ENCODE data around the gene POLR2E. TPM values are rescaled to one million over a fixed set of nuclear protein-coding genes. Genes with fewer than 3 reads are reported as not detected.

The POLR2E gene
- total RNA-seq, 1 experiment from 2014 or later: 183 TPM

DNA sequence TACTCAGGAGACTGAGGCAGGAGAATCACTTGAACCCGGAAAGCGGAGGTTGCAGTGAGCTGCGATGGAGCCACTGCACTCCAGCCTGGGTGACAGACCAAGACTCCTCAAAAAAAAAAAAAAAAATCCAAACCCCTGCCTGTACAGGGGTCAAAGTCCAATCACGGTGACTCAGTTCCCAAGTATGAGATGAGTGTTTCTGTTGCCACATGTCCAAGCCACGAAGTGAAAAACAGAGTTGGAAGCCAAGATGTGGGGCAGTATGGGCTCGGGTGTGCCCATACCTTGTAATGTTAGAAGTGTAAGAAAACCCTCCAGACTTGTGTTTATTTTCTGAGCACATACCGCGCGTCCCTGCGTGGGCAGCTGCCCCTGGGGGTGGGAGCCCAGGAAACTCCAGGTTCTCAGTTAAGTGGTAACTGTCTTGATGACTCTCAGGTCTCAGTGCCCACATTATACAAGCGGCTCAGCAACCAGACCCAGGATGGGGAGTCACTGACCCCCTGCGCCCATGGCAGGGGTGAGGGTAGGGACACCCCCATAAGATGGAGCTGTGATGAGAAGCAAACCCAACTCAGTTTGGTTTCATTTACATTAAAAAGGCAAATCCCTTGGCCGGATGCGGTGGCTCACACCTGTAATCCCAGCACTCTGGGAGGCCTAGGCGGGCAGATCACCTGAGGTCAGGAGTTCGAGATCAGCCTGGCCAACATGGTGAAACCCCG lies 7.4 kb upstream of the POLR2E start:
- Histone ChIP-seq H3K9me3 (replicated peaks) (no peaks in the 10 kb centered on the region), H3K27ac (peak overlapping the region; percentile 58; the same call in 1 of the 2 replicates), H3K4me1 (peaks cover 11% of the 10 kb centered on the region), H3K27me3 (no peaks in the 10 kb centered on the region), H3K36me3 (peaks cover 4% of the 10 kb centered on the region), H3K4me3 (no peak overlapping the region)
- peak; percentile 70 to 74 for DNase-seq

DNA sequence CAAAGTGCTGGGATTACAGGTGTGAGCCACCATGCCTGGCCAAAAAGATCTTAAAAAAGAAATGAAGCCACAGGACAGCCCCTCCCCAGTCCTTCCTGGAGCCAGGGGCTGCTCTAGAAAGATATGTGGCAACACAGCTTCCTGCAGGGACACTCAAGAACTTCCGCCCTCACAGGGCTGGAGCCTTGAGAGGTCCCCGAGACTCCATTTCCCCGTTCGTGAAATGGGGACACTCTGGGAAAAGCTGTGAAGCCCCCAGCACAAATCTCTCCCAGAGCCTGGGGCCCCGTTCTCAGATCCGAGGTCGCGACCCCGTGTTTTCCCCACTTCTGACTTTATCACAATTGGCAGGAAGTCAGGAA lies 6.1 kb upstream of the POLR2E start:
- H3K9me3 ChIP-seq (replicated peaks): no peaks in the 10 kb centered on the region
- no peaks in the 10 kb centered on the region for H3K27me3 ChIP-seq
- no peaks in the 10 kb centered on the region for H3K36me3 ChIP-seq
- H3K4me1 ChIP-seq: peaks cover 11% of the 10 kb centered on the region
- H3K27ac ChIP-seq: peak overlapping the region; percentile 58
- DNase-seq: no peak
- peak overlapping the region; percentile 20 for H3K4me3 ChIP-seq

DNA sequence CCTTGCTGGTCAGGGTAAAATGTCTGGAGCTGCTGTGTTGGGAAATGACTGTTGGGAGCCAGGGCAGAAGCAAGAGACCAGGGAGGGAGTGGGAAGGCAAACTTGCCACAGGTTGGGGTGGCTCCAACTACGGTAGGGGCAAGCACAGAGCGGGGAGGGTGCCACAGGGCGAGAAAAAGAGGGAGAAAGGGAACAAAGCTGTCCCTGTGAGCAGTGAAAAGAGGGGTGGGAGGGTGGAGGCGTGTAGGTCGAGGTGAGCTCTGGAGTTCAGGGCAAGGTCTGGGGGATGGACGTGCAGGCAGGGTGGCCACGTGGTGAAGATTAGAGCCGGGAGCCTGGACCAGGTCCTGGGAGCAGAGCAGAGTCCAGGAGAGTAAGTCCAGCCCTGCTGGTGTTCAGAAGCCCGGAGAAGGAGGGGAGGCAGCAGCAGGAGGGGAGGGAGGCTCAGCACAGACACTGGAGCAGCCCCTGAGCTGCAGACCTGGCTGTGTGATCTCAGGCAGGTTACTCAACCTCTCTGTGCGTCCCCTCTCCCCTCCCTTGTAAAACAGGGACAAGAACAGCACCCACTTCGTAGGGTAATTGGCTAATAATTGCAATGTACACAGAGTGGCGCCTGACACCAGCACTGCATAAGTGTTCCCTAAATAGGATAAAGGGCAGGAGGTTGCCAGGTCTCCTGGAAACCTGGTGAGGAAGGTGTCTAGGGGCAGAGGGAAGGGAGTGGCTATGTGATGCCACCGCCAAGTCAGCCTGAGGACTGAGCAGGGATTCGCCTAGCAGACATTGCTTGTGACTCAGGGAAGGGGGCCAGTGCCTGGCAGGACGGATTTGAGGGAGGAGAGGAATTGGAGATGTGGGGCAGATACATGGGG lies 3.2 kb upstream of the POLR2E start:
- H3K4me1 ChIP-seq: peaks cover 9% of the 10 kb centered on the region
- H3K27me3 ChIP-seq: no peaks in the 10 kb centered on the region
- H3K27ac ChIP-seq: no peak overlapping the region
- no peak overlapping the region for H3K4me3 ChIP-seq
- no peak for DNase-seq
- H3K36me3 ChIP-seq: peaks cover 3% of the 10 kb centered on the region; the same call in 1 of the 2 replicates
- H3K9me3 ChIP-seq (replicated peaks): no peaks in the 10 kb centered on the region

DNA sequence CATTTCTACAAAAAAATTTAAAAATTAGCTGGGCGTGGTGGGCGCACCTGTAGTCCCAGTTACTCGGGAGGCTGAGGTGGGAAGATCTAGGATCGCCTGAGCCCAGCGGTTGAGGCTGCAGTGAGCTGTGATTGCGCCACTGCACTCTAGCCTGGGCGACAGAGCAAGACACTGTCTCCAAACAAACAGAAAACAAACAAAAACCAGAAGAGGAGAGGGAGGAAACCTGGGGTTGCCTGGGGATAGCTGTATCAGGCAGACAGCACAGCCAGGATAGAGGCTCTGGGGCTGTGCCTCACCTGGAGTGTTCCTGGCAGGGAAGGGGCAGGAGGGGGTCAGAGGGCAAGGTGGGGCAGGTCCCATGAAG lies 2.6 kb upstream of the POLR2E start:
- H3K4me3 ChIP-seq: no peak overlapping the region
- H3K27ac ChIP-seq: no peak overlapping the region
- peaks cover 6% of the 10 kb centered on the region; the same call in 1 of the 2 replicates for H3K36me3 ChIP-seq

DNA sequence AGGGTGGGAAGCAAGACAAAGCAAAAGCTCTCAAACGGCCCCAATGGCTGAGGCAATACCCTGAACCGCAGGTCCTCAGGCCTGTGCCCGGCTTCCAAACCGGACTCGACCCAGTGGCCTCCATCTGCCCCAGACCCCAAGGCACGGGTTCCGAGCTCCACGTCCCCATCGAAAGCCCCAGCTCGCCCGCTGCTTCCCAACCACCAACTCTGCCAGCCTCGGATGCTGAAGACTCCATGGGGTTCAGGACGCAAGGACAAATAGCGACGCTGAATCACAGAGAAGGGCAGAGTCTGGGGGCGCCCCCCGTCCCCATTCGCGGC lies 559 bp downstream of the POLR2E start:
- H3K4me1 ChIP-seq: no peaks in the 10 kb centered on the region
- H3K27ac ChIP-seq: peak overlapping the region; percentile 28; the same call in 1 of the 2 replicates
- H3K36me3 ChIP-seq: peaks cover 23% of the 10 kb centered on the region
- no peaks in the 10 kb centered on the region for H3K9me3 ChIP-seq (replicated peaks)
- DNase-seq: no peak
- H3K4me3 ChIP-seq: peak overlapping the region; percentile 74
- H3K27me3 ChIP-seq: no peaks in the 10 kb centered on the region

More for the DNA sequence above, 2.6 kb upstream of the POLR2E start:
- H3K27me3 ChIP-seq: no peaks in the 10 kb centered on the region
- no peaks in the 10 kb centered on the region for H3K9me3 ChIP-seq (replicated peaks)
- no peak for DNase-seq
- peaks cover 7% of the 10 kb centered on the region for H3K4me1 ChIP-seq

DNA sequence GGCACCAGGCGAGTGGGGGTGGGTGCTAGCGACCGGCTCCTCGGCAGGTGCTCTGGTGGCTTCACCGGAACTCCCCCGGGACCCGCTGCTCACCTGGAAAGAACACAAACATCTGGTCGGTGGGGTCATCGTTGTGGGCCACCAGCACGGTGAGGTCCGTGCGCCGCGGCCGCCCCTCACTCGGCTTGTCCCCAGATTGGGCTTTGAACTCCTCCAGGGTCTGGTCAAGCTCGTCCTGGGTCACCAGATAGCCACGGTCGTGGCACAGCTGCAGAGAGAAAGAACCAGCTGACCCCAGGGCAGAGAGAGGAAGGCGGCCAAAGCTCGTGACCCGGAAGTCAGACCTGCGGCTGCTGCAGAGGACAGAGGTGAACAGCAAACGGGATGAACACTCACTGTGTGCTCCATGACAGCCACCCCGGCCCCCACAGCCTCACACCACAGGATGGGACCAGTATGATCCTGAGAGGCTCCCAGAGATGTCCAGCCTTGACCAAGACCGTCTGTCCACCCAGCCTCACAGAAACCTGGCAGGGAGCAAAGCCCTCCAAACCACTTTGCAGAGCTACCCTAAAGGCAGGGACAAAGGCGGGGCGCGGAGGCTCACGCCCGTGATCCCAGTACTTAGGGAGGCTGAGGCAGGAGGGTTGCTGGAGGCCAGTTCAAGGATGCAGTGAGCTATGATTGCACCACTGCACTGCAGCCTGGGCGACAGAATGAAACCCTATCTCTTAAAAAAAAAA lies 1.2 kb downstream of the POLR2E start:
- H3K27me3 ChIP-seq: no peaks in the 10 kb centered on the region
- H3K36me3 ChIP-seq: peaks cover 23% of the 10 kb centered on the region
- no peak overlapping the region for H3K27ac ChIP-seq
- H3K9me3 ChIP-seq (replicated peaks): no peaks in the 10 kb centered on the region
- H3K4me1 ChIP-seq: no peaks in the 10 kb centered on the region
- peak overlapping the region; percentile 74 for H3K4me3 ChIP-seq
- DNase-seq: no peak

DNA sequence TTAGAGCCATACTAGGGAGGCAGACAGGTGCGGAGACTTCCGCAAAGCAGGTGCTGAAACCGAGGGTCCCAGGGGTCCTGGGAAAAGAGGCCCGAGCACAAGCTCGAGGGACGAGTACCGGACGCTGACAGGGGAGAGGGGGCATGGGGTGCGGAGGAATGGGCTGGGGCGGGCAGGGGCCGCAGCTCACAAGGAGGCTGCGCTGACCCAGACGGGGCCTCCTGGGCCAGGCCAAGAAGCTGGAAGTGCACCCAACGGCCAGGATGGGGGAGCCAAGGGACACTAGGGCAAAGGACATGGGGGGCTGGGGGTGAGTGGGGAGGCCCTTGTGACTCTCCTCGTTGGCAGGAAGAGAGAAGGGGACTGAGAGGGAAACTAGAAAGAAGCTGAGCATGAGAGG lies 1.8 kb downstream of the POLR2E start:
- no peak for DNase-seq
- Histone ChIP-seq H3K27me3 (no peaks in the 10 kb centered on the region), H3K27ac (no peak overlapping the region), H3K4me1 (no peaks in the 10 kb centered on the region), H3K36me3 (peaks cover 24% of the 10 kb centered on the region), H3K9me3 (replicated peaks) (no peaks in the 10 kb centered on the region), H3K4me3 (no peak overlapping the region)

DNA sequence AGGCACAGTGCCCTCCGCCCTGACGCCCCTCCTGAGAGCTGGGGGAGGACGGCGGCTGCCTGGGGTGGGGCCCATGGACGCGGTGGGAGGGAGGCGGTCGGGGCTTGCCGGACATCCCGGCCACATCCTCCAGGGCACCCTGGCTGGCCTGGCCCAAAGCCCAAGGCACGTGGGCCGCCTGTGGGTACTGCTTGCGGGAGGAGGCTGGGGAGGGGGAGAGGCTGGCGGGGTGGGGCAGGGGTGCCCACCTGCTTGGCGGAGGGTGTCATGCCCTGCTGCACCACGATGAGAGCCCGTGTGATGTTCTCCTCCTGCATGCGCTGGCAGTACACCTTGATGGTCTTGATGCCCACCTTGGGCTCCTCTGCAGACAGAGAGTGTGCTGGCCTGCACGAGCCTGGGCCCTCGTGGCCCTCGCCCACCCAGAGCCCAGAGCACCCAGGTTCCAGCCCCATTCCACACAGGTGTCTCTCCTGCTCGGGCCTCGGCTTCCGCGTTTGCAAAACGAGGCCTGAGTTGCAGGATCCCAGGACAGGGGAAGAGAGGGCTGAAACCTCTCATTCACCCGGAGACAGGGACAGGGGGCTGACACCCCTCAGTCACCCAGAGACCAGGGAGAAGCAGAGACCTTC lies 3.5 kb downstream of the POLR2E start:
- no peak for DNase-seq
- Histone ChIP-seq H3K9me3 (replicated peaks) (no peaks in the 10 kb centered on the region), H3K4me1 (peaks cover under 1% of the 10 kb centered on the region; the same call in 1 of the 2 replicates), H3K36me3 (peaks cover 33% of the 10 kb centered on the region), H3K27ac (no peak overlapping the region), H3K4me3 (no peak overlapping the region), H3K27me3 (no peaks in the 10 kb centered on the region)

DNA sequence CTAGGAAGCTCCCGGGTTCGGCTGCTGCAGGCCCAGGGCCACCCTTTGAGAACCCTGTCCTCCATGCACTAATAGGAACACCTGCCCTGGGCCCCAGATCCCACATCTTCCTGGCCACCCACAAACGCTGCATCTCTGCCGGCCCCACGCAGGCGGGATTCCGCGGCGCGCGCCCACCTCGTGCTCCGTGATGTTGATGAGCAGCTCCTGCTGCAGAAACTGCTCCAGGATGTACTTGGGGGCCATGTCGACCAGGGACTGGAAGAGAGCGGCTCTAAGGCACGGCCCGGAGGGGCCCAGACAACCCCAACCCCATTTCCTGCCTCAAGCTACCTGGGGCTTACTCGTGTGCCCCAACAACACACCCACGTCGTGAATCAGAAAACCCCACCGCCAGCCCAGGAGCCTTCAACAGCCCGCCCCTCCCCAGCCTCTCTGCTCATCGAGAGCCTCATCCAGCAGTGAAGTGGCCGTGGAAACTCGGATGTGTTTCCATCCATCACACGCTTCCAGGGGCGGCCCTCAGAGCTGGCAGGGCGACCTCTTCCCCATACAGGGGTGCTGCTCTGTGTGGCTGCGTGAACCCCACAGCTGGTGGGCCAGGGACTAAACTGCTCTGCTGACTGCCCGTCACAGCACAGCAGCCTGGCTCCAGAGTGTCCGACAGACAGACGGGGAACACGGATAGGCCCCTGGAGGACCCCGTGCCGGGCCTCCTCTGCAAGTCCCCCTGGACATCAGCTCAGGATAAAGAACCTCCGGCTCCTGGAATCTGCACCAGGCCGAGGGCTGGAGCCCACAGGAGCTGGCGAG lies 4.2 kb downstream of the POLR2E start:
- Histone ChIP-seq H3K4me3 (no peak overlapping the region), H3K36me3 (peaks cover 33% of the 10 kb centered on the region), H3K9me3 (replicated peaks) (no peaks in the 10 kb centered on the region), H3K4me1 (peaks cover 7% of the 10 kb centered on the region; the same call in 1 of the 2 replicates), H3K27ac (no peak overlapping the region), H3K27me3 (no peaks in the 10 kb centered on the region)
- DNase-seq: no peak

DNA sequence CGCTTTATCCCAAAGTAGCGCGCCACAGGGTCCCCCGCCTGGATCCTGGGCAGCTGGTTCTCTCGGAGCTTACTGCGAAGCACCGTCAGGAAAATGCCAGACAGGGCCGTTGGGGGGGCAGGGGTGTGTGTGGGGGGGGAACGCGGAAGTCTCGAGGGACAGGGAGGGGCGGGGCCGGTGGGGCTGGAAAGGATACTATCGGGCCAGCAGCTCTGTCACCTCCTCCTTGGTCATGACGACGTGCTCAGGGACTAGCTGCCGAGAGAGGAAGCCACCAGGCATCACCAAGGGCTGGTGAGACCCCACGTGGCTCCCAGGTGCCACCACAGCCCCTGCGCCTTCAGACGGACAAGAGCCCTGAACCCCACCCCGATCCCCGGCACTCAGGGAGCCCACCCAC lies 5.3 kb downstream of the POLR2E start:
- H3K4me1 ChIP-seq: peaks cover 8% of the 10 kb centered on the region; the same call in 1 of the 2 replicates
- H3K4me3 ChIP-seq: no peak overlapping the region
- DNase-seq: no peak
- no peaks in the 10 kb centered on the region for H3K27me3 ChIP-seq
- no peak overlapping the region for H3K27ac ChIP-seq
- peaks cover 33% of the 10 kb centered on the region for H3K36me3 ChIP-seq
- H3K9me3 ChIP-seq (replicated peaks): no peaks in the 10 kb centered on the region

DNA sequence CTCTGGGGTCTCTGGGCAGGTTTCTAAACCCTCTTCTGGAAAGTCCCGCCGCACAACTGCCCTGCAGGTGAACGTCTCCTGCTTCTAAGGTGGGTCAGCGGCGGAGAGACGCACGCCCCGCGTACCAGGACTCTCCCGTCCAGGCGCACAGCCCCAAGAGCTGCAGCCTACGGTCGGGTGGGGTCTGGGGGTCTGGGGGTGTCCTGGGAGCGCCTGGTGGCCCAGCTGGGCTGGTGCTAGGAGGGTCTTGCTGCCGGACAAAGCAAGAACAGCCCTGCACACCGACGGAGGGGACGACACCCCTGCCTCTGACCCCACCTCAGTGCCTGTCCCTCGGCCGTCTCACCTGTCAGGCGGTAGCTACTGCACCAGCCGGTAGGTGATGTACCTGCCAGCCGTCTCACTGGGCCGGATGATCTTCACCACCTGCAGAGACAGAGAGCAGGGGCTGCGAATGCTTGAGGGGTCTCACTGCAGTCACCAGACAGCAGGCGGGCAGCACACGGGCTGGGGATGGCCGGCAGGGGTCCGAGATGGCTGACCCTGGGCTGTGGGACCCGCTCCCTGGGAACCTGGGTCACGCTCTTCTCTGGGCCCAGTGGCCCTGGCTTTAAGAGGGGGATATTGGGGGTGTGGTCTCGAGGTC lies 5.9 kb downstream of the POLR2E start:
- Histone ChIP-seq H3K4me1 (peaks cover 8% of the 10 kb centered on the region; the same call in 1 of the 2 replicates), H3K9me3 (replicated peaks) (no peaks in the 10 kb centered on the region), H3K36me3 (peaks cover 33% of the 10 kb centered on the region), H3K27me3 (no peaks in the 10 kb centered on the region), H3K27ac (no peak overlapping the region), H3K4me3 (no peak overlapping the region)
- no peak for DNase-seq

DNA sequence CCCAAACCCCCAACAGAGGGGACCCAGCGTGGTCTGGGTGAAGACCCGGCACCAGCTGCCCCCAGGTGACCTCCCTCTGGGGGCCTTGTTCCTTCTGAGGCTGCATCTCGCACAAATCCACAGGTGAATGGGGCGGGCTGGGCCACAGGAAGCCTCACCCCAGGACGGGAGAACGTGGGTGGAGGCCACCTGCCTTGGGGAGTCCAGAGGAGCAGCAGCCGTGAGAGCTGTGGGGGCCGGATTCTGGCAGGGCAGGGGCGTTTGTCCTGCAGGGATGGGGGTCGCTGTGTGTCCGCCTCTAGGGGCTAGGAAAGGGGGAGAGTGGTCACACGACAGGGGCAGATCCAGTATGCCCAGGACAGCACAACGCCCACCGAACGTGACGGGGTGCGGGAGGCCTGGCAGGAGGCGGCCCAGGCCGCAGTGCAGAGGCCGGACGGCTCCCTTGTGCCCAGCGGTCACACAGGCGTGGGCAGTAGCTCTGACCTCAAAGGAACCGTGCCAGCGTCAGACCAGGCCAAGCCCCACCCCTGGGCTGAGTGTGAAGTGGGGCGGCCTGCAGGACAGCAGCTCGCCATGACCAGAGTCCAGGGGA lies 6.7 kb downstream of the POLR2E start:
- peaks cover 30% of the 10 kb centered on the region for H3K36me3 ChIP-seq
- DNase-seq: no peak
- peaks cover 8% of the 10 kb centered on the region; the same call in 1 of the 2 replicates for H3K4me1 ChIP-seq

DNA sequence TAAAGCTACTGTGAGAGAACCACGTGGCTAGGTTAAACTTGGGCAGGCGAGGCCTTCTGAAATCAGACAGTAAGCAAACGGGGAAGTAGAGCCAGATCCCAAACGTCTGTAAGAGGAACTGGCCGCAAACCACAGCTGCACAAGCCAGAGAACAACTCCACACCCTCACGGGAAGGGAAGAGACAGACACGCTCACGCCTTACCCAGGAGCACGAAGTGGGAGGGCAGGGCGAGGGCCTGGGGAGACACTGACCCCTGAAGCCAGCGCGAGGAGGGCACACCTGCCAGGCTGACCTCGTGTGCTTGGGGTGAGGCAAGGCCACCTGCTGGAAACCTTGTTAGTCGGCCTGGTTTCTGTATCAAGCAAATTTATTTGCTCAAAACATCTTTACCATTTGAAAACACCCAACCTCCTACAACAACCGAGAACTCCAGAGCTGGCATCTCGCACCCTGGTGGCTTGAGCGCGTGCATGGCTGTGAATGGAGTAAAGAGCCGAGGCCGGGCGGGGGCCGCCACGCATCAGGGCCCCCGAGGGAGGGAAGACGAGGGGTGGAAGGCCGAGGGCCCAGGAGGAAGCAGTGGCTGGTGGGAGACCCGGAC lies 7.3 kb downstream of the POLR2E start:
- no peaks in the 10 kb centered on the region for H3K27me3 ChIP-seq
- peaks cover 27% of the 10 kb centered on the region for H3K36me3 ChIP-seq
- no peak overlapping the region for H3K27ac ChIP-seq
- H3K4me1 ChIP-seq: peaks cover 8% of the 10 kb centered on the region; the same call in 1 of the 2 replicates
- no peak for DNase-seq
- H3K9me3 ChIP-seq (replicated peaks): no peaks in the 10 kb centered on the region
- H3K4me3 ChIP-seq: no peak overlapping the region

More for the DNA sequence above, 6.7 kb downstream of the POLR2E start:
- H3K4me3 ChIP-seq: no peak overlapping the region
- H3K27me3 ChIP-seq: no peaks in the 10 kb centered on the region
- no peaks in the 10 kb centered on the region for H3K9me3 ChIP-seq (replicated peaks)
- H3K27ac ChIP-seq: no peak overlapping the region

Data from SJCRH30 (cell line).